ENCODE measurements around the gene CACNA2D1.

Gene CACNA2D1

GRCh38 chr7:82359426-82359825 lies 84.2 kb downstream of the CACNA2D1 start:
- intact Hi-C loops (cut with DNase I): no loop called here
- DNase-seq: no peak

- DNase-seq: peak in 2 of 10 donors; percentile 16 to 68
- intact Hi-C loops (cut with DNase I): no loop called here
Observed at GRCh38 chr7:82358923-82359322, 84.7 kb downstream of the CACNA2D1 start.

GRCh38 chr7:82358009-82358578 lies 85.5 kb downstream of the CACNA2D1 start:
- DNase-seq: no peak
- intact Hi-C loops (cut with DNase I): no loop called here

DNA sequence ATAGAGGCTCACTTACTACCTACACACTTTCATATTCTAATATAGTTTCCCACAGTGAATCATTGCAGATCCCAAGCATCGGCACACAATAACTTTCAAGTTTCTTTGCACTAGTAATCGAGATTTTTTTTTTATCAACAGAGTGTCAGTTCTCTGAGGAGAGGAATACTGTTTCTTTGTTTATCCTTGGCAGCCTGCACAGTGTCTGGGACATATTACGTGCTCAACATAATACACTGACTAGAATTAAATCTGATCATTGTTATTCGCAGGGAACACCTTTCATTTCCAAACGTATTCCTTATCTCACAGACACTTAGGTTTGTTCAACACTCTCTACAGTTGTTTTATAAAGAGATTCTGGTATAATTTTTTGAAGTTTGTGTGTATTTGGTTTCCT lies 95.3 kb downstream of the CACNA2D1 start:
- intact Hi-C loops (cut with DNase I): no loop called here
- no peak for DNase-seq

- intact Hi-C loops (cut with DNase I): no loop called here
- DNase-seq: no peak
Observed at GRCh38 chr7:82347808-82348207, 95.8 kb downstream of the CACNA2D1 start.

DNA sequence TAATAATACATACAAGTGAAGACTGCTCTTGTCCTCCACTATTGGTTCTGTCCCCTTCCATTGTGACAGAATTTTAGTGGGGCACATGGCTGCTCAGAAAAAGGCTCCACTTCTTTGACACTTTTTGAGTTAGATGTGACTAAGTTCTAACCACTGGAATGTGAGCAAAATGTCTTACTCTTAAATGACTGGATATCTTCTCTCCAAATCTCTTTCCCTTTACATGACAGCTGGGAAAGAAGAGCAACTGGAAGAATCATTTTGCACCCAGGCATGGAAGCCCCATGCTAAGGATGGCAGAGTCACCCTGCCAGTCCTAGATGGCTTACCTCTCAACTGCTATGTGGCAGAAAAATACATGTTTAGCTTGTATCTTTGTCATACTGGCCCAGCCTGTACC lies 97.7 kb downstream of the CACNA2D1 start:
- DNase-seq: no peak

GRCh38 chr7:82343716-82344115 lies 99.9 kb downstream of the CACNA2D1 start:
- intact Hi-C loops (cut with DNase I): no loop called here
- no peak for DNase-seq

More for the DNA sequence above, 97.7 kb downstream of the CACNA2D1 start:
- intact Hi-C loops (cut with DNase I): no loop called here

- intact Hi-C loops (cut with DNase I): no loop called here
- DNase-seq: no peak
Observed at GRCh38 chr7:82339958-82340357, 103.6 kb downstream of the CACNA2D1 start.

- intact Hi-C loops (cut with DNase I): no loop called here
- no peak for DNase-seq
Observed at GRCh38 chr7:82335927-82336326, 107.7 kb downstream of the CACNA2D1 start.

DNA sequence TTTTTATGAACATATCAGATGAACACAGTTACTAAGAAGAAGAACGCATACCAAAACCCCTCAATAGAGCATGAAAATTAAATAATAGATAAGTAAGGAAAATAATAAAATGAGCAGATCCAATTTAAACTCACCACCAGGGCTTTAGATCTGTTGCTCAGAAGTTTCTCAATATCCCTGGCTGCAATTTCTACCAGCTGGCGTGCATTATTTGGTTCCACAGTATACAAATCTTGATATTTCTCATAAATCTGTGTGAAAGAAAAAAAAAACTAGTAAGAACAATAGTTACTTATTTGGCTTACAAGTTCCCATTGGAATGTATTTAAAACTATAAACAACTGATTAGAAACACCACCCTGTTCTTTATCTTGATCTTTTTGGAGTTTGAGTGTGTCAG lies 108.6 kb downstream of the CACNA2D1 start:
- DNase-seq: no peak
- intact Hi-C loops (cut with DNase I): no loop called here

DNA sequence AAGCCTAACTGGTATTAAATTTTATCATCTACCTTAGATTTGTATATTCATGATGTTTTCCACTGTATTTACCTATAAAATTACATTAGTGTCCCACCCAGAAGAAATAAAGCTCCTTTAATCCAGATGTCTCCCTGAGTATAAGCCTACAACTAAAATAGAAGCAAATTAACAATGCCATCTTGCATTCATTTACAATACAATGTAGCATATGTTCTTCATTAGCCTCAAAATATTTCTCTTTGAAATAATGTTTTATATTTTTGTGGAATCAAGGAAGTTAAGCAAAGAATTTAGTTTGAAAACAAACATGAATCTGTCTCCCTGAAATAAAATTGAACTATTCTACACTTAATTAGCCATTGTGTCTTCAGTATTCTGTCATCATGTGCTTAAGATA lies 112.3 kb downstream of the CACNA2D1 start:
- no peak for DNase-seq
- intact Hi-C loops (cut with DNase I): no loop called here

DNA sequence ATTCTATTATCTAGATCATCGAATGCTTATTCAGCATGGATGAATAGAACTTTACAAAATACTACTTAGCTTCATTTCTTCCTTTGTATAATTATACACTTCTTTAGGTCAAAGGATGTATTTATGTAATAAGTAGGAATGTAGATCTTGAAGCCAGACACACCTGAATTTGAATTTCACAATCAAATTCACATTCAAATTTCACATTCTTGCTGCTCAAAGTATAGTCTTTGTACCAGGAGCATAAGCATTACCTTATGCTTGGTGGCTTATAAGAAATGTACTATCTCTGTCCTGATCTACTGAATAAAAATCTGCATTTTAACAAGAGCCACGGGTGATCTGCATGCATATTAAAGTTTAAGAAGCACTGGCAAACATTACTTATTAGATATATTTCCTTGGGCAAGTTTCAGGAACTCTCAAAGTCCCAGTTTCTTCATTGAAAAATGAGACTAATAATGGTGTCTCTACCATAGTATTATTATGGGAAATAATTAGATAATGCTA lies 112.8 kb downstream of the CACNA2D1 start:
- DNase-seq: no peak

DNA sequence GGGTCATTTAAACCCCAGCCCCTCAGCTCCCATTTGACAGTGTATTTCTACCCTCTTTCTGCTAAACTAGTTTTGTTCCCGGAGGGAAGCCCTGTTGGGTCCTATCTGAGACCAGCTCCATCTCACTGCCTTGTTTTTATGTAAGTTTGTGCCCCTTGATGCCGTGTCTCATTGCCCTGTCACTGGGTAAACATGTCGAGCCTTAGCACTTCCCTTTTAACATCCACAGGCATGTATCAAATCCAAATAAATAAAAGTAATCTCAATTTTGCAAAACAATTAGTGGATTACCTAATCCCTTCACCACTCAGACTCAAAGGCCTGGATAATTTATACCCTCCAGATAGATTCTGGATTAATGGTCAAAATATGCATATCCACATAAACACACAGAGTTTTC lies 115.7 kb downstream of the CACNA2D1 start:
- no peak for DNase-seq
- intact Hi-C loops (cut with DNase I): no loop called here

More for the DNA sequence above, 112.8 kb downstream of the CACNA2D1 start:
- intact Hi-C loops (cut with DNase I): no loop called here

DNA sequence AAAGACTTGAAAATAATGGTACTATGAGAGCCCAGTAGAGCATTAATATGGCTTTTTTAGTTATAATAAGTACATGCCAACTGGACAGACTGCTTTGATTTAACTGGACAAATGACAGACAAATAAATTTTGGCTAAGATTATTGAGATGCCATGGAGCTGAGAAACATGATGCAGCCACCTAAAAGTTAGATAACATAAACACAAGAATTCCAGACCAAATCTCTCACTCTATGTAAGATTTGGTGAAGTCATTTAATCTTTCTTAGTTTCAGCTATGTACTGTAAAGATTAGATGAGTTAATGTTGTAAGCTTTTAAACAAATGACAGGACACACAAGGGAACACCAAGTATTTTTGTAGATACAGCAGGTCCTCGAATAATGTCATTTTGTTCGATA lies 118.2 kb downstream of the CACNA2D1 start:
- intact Hi-C loops (cut with DNase I): no loop called here
- no peak for DNase-seq

- DNase-seq: no peak
- intact Hi-C loops (cut with DNase I): no loop called here
Observed at GRCh38 chr7:82323806-82324205, 119.8 kb downstream of the CACNA2D1 start.

DNA sequence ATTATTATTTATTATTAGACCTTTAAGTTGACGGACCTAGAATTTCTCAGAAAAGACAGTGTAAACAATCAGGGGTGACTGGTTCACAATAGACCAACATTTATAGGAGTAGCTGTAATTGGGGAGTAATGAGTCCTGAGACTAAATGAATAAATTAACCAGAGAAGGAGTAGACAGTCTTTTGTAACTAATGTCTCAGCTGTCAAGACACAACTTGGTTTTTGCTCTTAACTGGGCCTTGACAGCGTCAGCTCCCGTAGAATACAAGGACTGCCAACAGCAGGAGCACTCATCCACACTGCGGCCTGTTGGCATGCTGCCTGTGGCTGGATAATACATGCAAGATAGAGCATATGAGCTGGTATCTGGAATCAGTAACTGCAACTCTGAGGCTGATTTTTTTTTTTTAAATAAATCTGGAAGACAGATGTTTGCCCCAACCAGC lies 123.9 kb downstream of the CACNA2D1 start:
- intact Hi-C loops (cut with DNase I): no loop called here
- DNase-seq: peak; percentile 37 to 96 (median 76)

GRCh38 chr7:82318786-82319185 lies 124.8 kb downstream of the CACNA2D1 start:
- DNase-seq: no peak
- intact Hi-C loops (cut with DNase I): no loop called here

DNA sequence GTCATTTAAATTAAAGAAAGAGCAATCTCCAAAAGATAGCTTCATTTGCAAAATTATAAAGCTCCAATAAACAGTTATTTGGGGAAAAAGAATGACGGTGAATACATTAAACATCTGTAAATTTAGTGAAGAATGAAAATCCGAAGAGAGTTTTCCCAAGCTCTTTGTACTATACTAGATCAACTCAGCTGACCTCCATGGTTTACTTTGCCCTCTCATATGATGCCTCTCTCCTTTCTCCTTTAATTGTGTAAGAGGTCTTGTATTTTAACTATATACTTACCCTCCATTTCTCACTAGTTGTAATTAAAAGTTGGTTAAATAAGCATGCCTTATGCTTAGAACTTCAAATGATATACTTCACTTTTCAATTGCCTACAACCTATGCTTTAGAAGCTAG lies 125.8 kb downstream of the CACNA2D1 start:
- no peak for DNase-seq
- intact Hi-C loops (cut with DNase I): no loop called here

DNA sequence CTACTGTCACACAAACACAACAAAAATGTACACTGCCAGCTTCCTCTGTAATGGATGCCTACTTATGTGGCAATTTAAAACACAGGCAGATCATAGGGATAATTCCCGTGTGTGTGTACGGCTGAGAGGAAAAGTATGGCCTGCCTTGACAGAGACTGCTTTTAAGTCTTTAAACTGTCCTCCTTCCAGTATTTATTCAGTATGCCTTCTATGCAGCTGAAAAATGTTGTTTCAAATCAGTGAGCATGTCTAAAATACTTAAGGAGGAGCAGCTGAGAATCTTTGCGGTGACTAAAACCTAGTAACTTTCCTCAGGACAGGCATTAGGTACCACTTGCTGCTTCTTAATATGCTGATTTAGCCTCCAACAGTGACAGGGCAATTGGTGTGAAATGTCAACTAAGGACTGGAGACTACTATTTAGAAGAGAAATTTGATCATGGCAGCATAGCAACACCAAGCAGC lies 126.3 kb downstream of the CACNA2D1 start:
- no peak for DNase-seq
- intact Hi-C loops (cut with DNase I): no loop called here

- intact Hi-C loops (cut with DNase I): no loop called here
- no peak for DNase-seq
Observed at GRCh38 chr7:82313269-82313668, 130.3 kb downstream of the CACNA2D1 start.

DNA sequence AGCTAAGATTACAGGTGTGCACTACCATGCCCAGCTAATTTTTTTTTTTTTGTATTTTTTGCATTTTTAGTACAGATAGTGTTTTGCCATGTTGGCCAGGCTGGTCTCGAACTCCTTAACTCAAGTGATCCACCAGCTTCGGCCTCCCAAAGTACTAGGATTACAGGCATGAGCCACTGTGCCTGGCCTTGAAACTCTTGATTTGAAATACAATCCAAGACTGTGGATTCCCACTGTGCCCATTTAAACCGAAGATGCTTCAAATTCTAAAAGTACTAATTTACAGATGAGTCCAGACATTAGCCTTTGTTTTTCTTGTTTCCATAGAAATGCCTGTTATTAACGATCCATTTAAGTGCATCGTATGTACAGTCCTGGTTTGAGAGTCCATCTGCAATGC lies 130.9 kb downstream of the CACNA2D1 start:
- DNase-seq: no peak
- intact Hi-C loops (cut with DNase I): no loop called here

- intact Hi-C loops (cut with DNase I): no loop called here
- DNase-seq: no peak
Observed at GRCh38 chr7:82305347-82306005, 138.1 kb downstream of the CACNA2D1 start.
